Measurements from ENCODE around the gene TBC1D21.

Gene TBC1D21, protein sequence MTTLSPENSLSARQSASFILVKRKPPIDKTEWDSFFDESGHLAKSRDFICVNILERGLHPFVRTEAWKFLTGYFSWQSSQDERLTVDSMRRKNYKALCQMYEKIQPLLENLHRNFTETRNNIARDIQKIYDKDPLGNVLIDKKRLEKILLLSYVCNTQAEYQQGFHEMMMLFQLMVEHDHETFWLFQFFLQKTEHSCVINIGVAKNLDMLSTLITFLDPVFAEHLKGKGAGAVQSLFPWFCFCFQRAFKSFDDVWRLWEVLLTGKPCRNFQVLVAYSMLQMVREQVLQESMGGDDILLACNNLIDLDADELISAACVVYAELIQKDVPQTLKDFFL

DNA sequence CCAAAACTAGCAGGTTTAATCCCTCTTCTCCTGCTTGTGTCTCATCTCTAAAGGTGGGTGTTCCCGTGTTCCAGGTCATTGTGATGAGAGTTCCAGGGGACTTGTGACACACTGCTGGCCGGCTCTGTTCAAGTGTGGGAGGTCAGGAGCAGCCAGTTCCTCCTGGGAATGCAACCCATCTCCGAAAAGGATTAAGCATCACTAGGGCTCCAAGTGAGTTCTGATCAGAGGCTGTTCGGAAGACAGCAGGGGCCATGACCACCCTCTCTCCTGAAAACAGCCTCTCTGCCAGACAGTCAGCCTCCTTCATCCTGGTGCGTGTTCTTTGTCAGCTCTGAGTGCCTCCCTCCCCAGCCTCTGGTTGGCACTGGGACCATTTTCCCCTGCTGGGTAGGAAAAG lies at the start of gene TBC1D21:
TSS of gene TBC1D21 (plus strand) at position 109 of the 400 bp plus-strand sequence. CDS start at position 255, 146 bp downstream.
- FAIRE-seq, result no peak

DNA sequence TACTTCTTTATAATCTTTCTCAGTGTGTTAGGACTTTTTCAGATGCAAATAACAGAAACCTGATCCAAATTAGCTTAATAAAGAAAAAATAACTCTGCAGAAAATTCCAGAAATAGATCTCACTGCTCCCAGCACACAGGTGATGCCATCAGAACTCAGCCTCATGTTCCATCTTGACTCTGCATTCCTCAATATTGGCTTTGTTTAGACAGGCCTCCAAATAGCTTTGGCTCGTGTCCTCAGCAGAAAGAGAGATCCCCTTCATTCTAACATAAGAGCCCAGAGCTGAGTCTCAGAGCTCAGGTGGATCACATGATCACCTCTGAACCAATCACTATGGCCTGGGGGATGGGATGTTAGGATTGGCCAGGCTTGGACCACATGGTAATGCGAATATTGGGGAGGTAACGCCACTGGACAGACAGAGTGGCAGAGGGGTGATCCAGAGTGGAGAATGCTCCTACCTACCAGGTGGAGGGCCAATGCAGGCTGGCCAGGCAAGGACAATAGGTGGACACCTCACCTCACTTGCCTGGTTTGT lies 46.6 kb upstream of the TBC1D21 start:
- no peak for FAIRE-seq

DNA sequence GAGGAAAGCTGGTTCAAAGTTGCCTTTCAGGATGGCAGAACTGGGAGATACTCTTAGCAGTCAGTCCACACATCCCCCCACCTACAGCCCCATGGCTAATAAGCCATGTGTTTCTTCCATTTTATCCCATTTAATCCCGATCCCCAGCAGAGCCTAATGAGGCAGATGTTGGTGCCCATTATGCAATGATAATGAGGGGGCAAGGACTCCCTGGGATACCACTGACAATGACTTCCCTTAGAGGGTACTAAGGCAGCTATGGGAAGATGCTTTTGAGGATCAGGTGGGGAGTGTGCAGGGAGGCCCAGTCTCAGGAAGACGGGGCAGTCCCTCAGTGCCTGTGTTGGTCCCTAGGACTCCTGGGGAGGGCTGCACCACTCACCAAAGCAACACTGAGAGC lies 43.8 kb upstream of the TBC1D21 start:
- no peak for FAIRE-seq

DNA sequence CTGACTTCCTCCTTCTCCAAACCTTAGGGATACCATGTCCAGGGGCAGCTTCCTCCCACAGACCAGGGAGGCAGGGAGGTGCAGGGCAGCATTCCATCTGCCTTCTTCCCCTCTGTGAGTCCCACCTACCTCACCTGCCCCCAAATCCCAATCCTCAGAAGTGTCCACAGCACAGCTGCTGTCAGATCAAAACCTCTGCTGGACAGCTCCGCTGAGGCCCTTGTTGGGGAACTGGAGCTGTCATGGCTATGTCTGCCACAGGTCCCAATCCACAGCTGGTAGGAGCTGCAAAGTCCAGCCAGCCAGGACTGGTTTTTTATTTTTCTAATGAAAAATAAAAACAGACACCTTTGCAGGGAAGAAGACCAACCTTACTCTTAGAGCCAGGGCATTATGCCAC lies 40.7 kb upstream of the TBC1D21 start:
- FAIRE-seq, result no peak

DNA sequence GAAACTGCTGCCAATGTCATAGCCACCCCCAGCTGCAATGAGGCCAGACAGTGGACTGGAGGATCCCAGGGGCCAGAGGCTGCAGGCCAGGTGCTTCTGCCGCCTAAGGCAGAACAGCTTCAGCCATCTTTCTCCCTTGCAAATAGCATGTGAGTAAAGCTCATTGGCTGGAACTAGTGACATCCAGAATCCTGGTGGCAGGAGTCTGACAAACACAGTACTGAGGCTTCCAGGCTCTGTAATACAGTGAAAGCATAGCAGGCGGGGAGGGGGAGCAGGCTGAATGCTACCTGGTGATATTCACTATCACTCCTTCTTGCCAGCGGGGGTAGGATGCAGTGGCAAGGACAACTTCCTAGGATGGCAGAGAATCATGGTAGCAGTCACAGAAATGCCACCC lies 36.5 kb upstream of the TBC1D21 start:
- FAIRE-seq, result no peak

DNA sequence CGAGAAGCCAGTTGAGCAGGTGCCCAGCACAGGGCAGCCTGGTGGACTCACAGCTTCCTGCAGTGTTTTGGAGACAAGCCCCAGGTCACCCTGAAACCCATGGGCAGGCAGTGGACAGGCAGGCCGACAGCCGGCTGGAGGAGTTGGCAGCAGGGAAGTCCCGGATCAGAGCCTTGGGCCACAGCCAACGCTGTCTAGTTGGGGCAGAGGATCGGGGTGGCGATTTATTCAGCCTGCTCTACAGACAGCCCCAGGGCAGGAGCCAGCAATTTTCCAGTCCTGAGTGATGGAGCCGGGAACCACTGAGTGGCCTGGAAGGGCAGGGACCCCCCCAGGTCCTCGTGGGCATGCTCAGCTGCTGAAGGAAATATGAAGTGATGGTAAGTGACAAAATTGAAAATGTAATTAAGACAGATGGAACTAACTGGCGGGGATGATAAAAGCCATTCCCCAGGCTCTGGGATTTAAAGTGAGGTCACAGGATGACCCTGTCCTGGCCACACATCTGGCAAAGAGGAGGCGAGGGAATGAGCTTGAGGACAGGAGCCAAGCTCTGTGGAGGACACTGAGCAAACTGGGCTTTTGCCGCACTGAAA lies 34.4 kb upstream of the TBC1D21 start:
- no peak for FAIRE-seq

DNA sequence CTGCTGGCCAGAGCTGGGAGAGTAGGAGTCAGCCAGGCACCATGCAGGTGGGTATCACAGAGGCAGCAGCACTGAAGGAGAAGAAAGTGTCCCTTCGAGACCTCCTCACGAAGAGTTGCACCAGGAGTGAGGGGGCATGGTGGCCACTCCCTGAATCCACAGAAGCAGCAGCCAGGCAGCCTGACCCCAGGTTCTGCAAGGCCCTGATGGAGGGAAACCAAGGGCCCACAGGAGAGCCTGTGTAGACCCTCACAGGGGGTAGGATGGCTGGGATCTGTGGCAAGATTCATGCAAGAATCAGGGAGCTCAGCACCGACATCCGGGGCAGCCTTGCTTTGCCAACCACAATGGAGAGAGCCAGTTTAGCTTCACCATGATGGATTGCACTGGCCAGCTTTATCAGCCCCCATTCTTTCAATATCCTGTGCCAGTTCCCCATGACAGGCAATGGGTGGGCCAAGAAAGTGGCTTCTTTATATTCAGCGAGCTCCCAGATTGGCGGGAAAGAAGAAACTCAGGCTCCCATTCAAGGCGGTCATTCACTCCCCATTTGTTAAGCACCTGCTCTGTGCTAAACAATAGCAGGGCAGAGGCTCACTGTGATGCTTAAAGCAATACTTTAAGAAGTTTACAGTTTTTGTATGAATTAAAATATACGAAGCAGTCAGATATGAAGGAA lies 33.5 kb upstream of the TBC1D21 start:
- no peak for FAIRE-seq

DNA sequence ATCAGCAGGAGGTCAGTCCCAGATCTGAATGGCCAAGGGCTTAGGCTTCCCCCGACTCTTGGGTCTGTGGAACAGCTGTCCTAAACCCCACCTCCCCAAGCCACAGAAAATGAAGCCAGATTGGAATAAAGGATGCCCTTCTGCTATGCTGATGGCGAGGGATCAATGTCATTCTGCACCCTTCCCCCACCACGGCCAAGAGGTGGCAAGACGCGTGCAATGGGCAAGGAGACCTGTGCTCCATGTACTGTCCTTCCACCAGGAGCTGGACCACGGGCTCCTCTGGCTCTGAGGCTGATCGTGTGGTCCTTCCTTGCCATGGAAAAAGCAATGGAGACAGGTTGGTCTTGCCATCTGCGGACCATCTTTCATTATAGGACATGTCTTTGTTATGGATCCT lies 32.6 kb upstream of the TBC1D21 start:
- no peak for FAIRE-seq

DNA sequence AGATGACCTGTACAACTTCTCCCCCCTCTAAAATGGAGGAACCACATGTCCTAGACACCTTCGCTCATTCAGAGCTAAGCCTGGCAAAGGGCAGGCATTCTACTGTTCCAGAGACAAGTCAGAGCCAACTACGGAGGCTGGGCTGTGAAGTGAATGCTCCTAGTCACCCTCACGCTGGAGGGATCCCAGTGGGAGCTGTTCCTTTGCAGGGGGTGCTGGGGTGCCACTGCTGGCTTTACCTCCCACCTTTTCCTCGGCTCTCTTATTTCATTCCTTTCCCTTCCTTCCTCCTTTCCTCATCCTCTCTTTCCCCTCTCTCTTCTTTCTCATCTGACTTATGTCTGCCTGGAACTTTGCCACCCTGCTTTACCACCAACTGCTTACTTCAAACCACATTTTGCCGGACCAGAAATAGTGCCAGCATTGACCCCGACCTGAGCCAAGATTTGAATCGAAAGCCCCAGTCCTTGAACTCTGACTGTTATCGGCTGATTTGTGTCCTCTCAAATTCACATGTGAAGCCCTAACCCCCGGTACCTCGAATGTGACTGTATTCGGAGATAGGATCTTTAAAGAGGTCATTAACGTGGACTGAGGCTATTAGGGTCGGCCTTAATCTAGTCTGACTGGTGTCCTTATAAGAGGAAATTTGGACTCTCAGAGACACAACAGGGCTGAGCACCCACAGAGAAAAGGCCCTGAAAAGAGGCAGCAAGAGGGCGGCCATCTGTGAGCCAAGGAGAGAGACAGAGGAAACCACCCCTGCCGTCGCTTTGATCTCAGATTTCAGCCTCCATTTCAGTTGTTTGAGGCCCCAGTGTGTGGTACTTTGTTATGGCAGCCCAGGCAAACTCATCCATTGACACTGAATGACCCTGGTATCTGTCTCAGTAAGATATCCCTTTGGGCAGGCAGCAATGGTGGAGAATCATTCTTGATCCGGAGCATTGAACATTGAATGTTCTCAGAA lies 31.3 kb upstream of the TBC1D21 start:
- FAIRE-seq, result no peak

DNA sequence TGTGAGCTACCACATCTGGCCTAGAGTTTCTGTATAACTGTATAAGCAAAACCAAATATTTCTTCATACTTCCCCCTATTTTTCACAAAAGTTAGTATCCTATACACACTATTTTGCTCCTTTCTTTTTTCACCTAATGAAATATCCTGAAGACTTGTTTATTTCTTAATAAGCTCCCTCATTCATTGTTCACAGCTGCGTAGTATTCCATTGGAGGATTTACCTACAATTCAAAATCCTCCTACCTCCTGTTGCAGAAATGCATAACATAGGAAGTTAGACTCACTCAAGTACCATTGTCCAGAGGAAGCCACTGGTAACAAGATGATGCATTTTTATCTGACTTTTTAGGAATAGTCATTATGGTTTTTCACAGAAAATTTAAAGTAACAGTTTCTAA lies 29.6 kb upstream of the TBC1D21 start:
- no peak for FAIRE-seq

DNA sequence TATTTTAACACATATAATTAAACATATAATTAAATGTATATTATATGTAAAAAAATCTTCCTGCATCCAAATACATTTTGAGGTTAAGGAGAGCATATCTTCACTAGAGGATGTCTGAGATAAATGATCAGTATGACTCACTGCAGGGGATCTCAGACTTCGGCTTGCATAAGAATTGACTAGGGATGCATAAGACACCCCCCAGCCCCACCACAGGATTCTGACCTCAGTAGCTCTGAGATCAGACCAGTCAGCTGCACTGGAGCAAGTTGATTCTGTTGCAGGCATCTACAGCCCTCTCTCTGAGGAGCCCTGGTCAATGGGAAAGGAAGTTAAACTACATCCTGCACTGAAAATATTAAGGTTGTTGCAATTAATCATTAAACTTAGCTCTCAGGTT lies 29.0 kb upstream of the TBC1D21 start:
- FAIRE-seq, result no peak

DNA sequence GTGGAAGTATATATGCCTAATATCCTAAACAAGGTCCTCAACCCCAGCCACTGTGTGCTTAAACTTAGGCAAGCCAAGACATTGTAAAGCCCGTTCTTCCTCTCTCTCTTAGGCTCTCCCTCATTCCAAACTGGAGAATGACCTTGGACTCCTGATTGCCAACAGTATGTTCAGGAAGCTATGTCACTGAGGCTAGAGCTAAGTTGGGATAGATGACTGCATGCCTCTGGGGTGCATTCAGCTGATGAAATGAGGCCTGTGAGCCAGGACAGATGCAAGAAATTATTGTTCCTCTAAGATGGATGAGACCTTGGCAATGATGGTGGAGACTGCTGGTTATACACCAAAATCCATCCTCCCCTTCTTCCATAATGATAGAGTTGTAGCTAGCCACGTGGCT lies 27.9 kb upstream of the TBC1D21 start:
- no peak for FAIRE-seq

DNA sequence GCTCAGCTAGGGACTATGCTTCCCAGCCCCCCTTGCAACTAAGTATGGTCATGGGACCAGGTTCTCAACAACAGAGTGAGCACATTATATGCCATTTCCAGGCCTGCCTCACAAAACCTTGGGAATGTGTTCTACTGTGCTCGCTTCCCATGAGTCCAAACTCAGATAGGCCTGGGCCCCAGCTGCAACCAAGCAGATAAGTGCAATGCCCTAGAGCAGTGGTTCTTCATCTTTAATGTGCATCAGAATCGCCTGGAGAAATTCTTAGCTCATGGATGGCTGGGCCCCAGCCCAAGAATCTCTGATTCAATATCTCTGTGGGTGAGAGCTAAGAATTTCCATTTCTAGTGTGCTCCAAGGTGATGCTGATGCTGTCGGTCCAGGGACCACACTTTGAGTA lies 27.5 kb upstream of the TBC1D21 start:
- FAIRE-seq, result no peak

DNA sequence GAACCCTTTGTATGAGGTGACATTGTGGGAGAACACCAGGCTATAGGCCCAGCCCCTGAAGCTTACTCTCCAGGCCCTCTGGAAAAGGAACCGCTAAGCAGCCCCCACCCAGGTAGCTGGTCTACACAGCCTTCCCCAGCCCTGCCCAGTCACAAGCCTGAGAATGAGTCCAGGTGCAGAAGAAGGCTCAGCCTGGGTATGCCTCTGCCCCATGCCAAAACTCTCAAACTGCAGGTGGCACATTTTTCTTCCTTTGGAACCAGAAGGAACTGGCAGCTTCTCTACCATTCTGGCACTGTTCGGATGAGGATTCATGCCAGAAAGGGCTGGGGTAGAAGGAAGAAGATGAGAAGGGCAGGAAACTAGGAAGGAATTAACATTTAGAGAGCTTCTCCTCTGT lies 23.7 kb upstream of the TBC1D21 start:
- no peak for FAIRE-seq

DNA sequence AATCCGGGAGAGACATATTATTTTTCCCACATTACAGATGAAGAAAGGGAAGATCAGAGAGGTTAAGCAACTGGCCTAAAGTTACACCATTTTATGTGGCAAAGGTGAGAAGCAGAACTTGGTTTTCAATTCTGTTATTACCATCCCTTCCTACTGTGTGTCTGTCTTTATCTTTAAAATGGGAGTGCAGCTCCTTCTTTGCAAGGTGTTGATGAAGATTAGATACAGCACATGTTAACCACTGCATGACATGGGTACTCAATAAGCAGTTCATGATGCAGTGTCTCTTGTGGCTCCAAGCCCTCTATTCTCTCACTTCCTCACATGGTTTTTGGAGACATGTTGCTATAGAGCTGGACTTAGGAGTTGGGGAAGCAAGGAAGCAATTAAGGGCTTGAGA lies 23.1 kb upstream of the TBC1D21 start:
- no peak for FAIRE-seq

DNA sequence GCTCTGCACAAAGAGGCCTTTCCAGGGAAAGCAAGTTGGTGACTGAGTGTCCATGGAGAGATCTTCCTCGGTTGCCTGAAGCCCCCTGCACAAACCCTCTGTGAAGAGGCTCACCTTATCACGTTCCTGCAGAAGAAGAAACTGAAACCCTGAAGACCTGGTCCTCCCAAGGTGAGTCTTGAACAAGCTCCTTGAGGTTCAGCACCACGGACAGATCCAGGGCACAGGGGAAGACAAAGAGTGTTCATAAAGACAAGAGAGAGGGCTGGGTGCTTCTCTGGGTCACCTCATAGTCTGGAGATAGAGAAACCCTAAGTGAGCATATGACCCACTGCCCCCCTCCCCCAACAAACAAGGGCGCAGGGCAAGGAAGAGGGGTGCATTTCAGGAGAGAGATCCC lies 21.7 kb upstream of the TBC1D21 start:
- no peak for FAIRE-seq

DNA sequence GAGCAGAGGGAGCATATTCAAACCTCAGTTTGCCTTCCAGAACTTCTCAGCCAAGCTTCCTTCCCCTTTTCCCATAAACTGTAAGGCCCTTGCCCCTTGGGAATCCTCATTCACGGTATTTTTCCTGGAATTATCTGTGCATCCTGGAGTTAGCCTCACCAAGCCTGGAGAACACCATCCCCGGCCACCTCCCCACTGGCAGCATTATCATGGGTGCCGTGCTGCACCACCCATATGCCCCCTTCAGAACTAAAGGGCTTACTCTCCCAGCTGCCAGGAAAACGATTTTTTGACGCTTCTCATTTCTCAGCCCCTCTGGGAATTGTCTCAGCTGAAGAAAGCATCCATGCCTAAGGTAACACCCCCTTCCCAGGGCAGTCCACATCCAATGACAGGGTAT lies 20.9 kb upstream of the TBC1D21 start:
- no peak for FAIRE-seq

DNA sequence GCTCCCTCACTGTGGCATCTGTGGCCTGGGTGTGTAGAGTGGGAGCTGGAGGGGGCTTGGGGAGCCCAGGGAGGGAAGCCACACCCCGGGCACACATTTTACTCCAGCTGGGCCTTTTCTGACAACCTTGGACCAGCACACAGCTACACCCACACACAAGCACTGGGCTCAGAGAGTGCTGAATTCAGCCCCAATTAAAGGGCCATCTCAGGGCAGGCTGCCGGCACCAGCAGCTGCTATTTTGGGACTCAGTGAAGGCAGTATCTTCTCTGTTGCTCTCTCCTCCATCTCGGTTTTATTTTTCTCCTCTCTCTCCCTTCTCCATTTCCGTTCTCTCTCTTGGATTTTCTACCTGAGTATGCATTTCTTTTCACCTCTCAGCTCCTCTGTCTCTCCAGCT lies 19.1 kb upstream of the TBC1D21 start:
- no peak for FAIRE-seq

DNA sequence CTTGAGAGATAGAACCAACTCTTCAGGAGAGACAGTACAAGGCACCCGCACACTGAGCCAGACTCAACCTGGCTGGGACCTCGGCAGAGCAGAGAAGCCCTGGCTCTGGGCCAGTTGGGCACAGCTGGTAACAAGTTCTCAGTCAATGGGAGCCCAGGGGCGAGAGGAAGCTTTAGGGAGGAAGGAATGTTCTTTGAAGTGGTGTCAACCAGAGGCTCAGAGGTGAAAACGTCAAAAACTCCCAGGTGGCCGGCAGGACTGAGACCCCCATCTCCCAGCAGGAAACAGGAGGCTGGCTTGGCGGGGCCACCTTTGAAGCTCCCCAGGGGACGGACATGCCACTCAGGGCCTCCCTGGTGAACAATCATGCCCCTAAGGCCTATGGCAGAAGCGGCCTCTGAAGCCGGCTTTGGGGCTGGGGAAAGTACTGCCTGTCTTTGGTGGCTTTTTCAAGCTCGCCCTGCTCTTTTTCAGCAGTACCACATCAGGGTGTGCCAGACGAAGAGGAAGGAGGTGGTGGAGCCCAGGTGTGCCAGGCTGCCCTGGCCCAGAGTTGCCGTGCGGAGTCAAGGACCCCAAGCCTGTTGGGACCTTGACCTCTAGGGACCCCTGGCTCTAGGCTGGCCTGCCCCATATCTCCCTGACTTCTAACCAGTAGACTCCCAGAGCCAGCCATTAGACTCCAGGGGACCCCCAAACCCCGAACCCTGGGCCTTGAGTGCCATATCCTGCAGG lies 16.7 kb upstream of the TBC1D21 start:
- no peak for FAIRE-seq

DNA sequence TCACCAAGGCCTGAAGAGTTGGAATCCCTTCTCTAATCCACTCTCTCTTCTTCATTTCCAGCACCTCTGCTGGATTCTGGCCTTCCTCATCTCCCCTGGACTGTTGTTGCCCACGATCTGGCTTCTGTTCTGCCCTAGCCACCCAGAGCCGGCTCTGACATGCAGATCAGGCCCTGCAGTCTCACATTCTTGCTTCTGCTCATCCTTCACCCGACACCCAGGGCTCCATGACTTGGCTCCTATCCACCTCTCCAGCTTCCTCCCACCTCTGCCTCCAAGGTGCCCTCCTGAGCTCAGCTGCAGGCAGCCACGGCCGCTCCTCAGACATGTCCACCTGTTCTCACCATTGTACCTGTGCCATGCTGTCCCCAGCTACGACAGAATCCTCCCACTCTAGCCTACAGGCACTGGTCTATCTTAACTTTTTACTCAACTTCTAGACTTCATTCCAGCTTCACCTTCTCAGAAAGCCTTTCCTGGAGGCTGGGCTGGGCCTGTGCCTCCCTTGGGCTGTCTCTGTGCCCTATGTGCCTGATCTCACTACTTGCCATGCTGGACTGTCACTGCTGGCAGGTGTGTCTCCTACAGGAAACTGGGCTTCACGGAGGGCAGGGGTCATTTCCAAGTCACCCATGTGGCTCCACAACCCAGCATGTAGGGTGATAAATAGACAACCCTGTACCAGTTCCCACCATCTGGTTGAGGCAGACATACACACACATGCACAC lies 16.0 kb upstream of the TBC1D21 start:
- no peak for FAIRE-seq

DNA sequence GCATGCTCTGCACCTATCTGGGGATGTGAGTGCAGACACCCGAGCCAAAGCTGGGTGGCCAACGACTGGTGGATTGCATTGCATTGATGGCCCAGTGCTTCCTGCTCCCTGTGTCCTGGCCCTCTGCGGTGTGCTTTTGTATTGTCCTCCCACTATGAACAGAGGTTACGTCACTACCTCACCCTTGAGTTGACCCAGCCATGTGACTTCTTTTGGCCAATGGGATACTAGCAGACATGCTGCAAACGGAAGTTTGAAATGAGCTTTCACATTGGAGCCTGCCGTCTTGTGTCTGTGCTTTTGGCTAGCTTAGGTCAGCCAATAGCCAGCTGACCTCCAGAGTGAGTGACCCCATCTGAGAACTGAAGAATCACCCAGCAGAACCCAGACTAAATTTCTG lies 15.3 kb upstream of the TBC1D21 start:
- FAIRE-seq, result no peak
